ENCODE results near the gene SMPD3. TPM values are rescaled to one million over a fixed set of nuclear protein-coding genes. Genes with fewer than 3 reads are reported as not detected.
A peak's percentile ranks its signal among the peaks of the same experiment; 100 is the strongest.

The SMPD3 gene
- total and polyA plus RNA-seq, 9 donors = 0.40 to 31.4 (median 2.2) TPM

GRCh38 chr16:68313116-68313515 lies 135.2 kb downstream of the SMPD3 start:
- H3K9me3 ChIP-seq = no peaks in the 10 kb centered on the region
- DNase-seq = no peak
- no peak overlapping the region for H3K4me3 ChIP-seq
- no peaks in the 10 kb centered on the region for H3K27me3 ChIP-seq
- 74 to 75% (median 74%) methylated on average over 4 of the region's 4 CpGs for WGBS, 3 donors
- intact Hi-C loops (cut with DNase I) = no loop called here
- H3K4me1 ChIP-seq (ENCODE audit: insufficient read depth) = peaks cover 11% of the 10 kb centered on the region
- no peak overlapping the region for H3K27ac ChIP-seq
- TF ChIP-seq EP300 (IDR thresholded peaks at IDR 0.05) (no peak), CTCF (IDR thresholded peaks at IDR 0.05) (no peak), POLR2A (IDR thresholded peaks at IDR 0.05) (no peak)
- H3K36me3 ChIP-seq = no peaks in the 10 kb centered on the region

DNA sequence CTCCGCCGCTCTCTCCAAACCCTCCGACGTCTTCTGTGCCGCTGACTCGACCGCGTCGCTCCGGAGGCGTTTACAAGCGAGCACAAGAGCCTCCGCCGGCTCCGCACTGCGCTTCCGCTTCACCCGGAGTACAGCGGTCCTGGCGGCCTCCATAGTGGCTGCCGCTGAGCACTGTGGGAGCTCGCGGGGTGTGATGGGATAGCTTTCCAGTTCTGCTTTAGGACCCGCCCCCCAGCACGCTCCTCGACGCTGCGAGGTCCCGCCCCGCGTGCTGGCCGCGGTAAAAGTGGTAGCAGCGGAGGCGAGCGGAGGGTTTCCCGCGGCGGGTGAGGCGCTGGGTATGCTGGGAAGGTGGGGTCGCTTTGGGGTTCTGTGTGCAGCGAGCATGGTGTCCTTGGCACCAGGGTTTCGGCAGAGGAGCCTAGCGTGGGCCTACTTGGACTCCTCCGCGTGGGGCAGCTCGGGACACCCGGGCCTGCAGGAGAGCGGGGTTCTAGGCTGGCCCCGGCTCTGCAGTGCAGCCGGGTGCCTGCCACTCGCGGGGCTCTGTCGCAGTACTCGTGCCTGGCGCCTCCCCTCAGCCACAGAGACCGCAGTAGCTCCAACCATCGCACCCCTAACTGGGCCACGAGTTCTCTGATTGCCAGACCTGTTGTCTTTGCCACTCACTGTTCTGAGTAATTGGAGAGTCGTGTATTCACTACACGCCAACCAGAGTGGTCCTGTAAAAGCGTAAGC lies 137.4 kb downstream of the SMPD3 start, which contains the start of the genes PRMT7 and SLC7A6OS:
Gene PRMT7 (plus strand): TSS at position 246 of the 738 bp plus-strand sequence. CDS start 4,961 bp downstream, outside the sequence.
Gene SLC7A6OS (minus strand): TSS at position 173 of the 738 bp plus-strand sequence. CDS start 20 bp downstream, at position 153.
- Histone ChIP-seq H3K27me3 (no peaks in the 10 kb centered on the region), H3K36me3 (no peaks in the 10 kb centered on the region), H3K9me3 (no peaks in the 10 kb centered on the region), H3K4me1 (ENCODE audit: insufficient read depth) (peaks cover 11% of the 10 kb centered on the region), H3K27ac (peak within 1 kb of the TSS; percentile 28 to 60), H3K4me3 (peak within 1 kb of the TSS; percentile 99)
- intact Hi-C loops (cut with DNase I) = no loop called here
- DNase-seq = peak; percentile 81 to 88 (median 83)
- 0% methylated on average over 61 to 62 of the region's 62 CpGs for WGBS, 3 donors
- peak in 1 of 3 donors; percentile 49 for TF ChIP-seq CTCF (IDR thresholded peaks at IDR 0.05)
- TF ChIP-seq POLR2A (IDR thresholded peaks at IDR 0.05) = peak; percentile 48
- no peak for TF ChIP-seq EP300 (IDR thresholded peaks at IDR 0.05)

GRCh38 chr16:68310437-68310773 lies 137.9 kb downstream of the SMPD3 start:
- Histone ChIP-seq H3K27ac (peak overlapping the region; percentile 28 to 60), H3K9me3 (no peaks in the 10 kb centered on the region), H3K36me3 (no peaks in the 10 kb centered on the region), H3K4me3 (peak overlapping the region; percentile 99), H3K4me1 (ENCODE audit: insufficient read depth) (peaks cover 11% of the 10 kb centered on the region), H3K27me3 (no peaks in the 10 kb centered on the region)
- 0% methylated on average over 25 to 29 of the region's 29 CpGs for WGBS, 3 donors
- intact Hi-C loops (cut with DNase I) = no loop called here
- no peak for TF ChIP-seq POLR2A (IDR thresholded peaks at IDR 0.05)
- no peak for TF ChIP-seq EP300 (IDR thresholded peaks at IDR 0.05)
- no peak for TF ChIP-seq CTCF (IDR thresholded peaks at IDR 0.05)
- peak in 4 of 5 donors; percentile 13 to 52 (median 22) for DNase-seq

DNA sequence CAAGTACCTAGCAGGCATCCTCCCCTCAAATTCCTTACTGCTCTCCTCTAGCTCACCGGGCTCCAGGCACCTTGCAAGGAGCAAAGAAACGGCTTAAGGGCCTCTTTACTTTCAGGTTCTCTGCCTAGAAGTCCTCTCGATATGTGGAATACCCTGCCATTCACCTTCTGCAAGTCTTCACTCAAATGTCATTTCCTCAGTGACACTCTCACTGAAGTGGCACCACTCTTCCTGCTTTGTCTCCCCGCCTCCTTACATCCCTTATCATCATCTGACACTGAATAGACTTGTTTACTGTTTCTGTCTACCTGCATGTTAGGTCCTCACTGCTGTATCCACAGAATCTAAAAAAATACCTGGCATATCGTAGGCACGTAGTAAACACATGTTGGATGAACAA lies 138.5 kb downstream of the SMPD3 start:
- H3K27me3 ChIP-seq = no peaks in the 10 kb centered on the region
- peaks cover 11% of the 10 kb centered on the region for H3K4me1 ChIP-seq (ENCODE audit: insufficient read depth)
- 38 to 48% (median 38%) methylated on average over 6 of the region's 6 CpGs for WGBS, 3 donors
- H3K27ac ChIP-seq = no peak overlapping the region
- H3K4me3 ChIP-seq = peak overlapping the region; percentile 99
- TF ChIP-seq CTCF (IDR thresholded peaks at IDR 0.05) (no peak), EP300 (IDR thresholded peaks at IDR 0.05) (no peak), POLR2A (IDR thresholded peaks at IDR 0.05) (no peak)
- no peaks in the 10 kb centered on the region for H3K9me3 ChIP-seq
- intact Hi-C loops (cut with DNase I) = no loop called here
- DNase-seq = no peak
- no peaks in the 10 kb centered on the region for H3K36me3 ChIP-seq

Small RNAs within 50 kb of the gene (small RNA-seq; reads per million reads assigned to genes)
- gene RF00019 = not detected
- gene RNU4-30P = not detected

Other genes starting within 250 kb of the SMPD3 start
- gene ESRP2, start 212.4 kb downstream of the SMPD3 start, total RNA-seq = 10 to 100 TPM in 1 of 7 donors, 1 to 10 TPM in 4, under 1 TPM in 2; 0.68 to 13.8 (median 2.1) TPM
- under 1 TPM; 0.17 to 0.44 TPM for gene ESRP2, start 212.4 kb downstream of the SMPD3 start, polyA plus RNA-seq
- gene PLA2G15, start 203.1 kb downstream of the SMPD3 start, total RNA-seq = 10 to 100 TPM in 3 of 7 donors, 1 to 10 TPM in 4; 7.7 to 18.4 (median 9.7) TPM
- gene PLA2G15, start 203.1 kb downstream of the SMPD3 start, polyA plus RNA-seq = 10 to 100 TPM in 1 of 2 donors, 1 to 10 TPM in 1; 7.3 to 12.4 TPM
- gene SLC7A6, start 184.0 kb downstream of the SMPD3 start, total RNA-seq = 10 to 100 TPM in 3 of 7 donors, 1 to 10 TPM in 4; 5.5 to 14.4 (median 9.0) TPM
- gene SLC7A6, start 184.0 kb downstream of the SMPD3 start, polyA plus RNA-seq = 10 to 100 TPM in 1 of 2 donors, 1 to 10 TPM in 1; 3.1 to 11.5 TPM
- gene SLC7A6OS, start 137.6 kb downstream of the SMPD3 start, total RNA-seq = 10 to 100 TPM in 6 of 7 donors, 1 to 10 TPM in 1; 8.9 to 20.7 (median 17.6) TPM
- gene SLC7A6OS, start 137.6 kb downstream of the SMPD3 start, polyA plus RNA-seq = 10 to 100 TPM in 1 of 2 donors, 1 to 10 TPM in 1; 8.7 to 18.3 TPM
- 10 to 100 TPM; 27.8 to 43.4 (median 37.8) TPM for gene PRMT7, start 137.5 kb downstream of the SMPD3 start, total RNA-seq
- 10 to 100 TPM; 35.8 to 42.2 TPM for gene PRMT7, start 137.5 kb downstream of the SMPD3 start, polyA plus RNA-seq
- gene ZFP90, start 90.8 kb upstream of the SMPD3 start, total RNA-seq = 10 to 100 TPM; 29.8 to 50.0 (median 40.7) TPM
- gene ZFP90, start 90.8 kb upstream of the SMPD3 start, polyA plus RNA-seq = 10 to 100 TPM; 16.7 to 25.3 TPM
- gene CDH3, start 196.8 kb upstream of the SMPD3 start, total RNA-seq = 10 to 100 TPM; 32.4 to 99.0 (median 52.4) TPM
- 10 to 100 TPM; 75.2 to 84.5 TPM for gene CDH3, start 196.8 kb upstream of the SMPD3 start, polyA plus RNA-seq